AG04449 (cell line): ENCODE measurements around the gene TRIP13.

Source experiments
- CTCF ChIA-PET: fragments of 350-600 bp; formaldehyde crosslinking; extraction: SDS; loops from one replicate; lab custom pipeline; 2021; ENCODE audit warnings: antibody characterized with exemption; lab: Yijun Ruan, JAX
- POLR2A ChIA-PET: fragments of 400-600, 350-600 bp; formaldehyde crosslinking; extraction: SDS; loops from one replicate; lab custom pipeline; 2020; ENCODE audit warnings: antibody characterized with exemption, inconsistent platforms; lab: Yijun Ruan, JAX
- DNase-seq: peaks from one replicate; pipeline ENCODE4 v3.0.0-alpha.2; 2010; ENCODE audit warnings: low read depth, low spot score
- H3K4me3 ChIP-seq: 2 replicates; pipeline ENCODE4 v1.5.1; 2011; ENCODE audit warnings: low read depth, mild to moderate bottlenecking, control low read depth, low read length
- CTCF ChIP-seq: IDR thresholded peaks from one replicate; pipeline ENCODE4 v1.5.1; 2011; ENCODE audit warnings: mild to moderate bottlenecking, moderate library complexity, low read length, control low read depth, inconsistent platforms; ENCODE audit not compliant: insufficient read depth; ENCODE audit errors: missing control alignments

TRIP13 gene

DNA sequence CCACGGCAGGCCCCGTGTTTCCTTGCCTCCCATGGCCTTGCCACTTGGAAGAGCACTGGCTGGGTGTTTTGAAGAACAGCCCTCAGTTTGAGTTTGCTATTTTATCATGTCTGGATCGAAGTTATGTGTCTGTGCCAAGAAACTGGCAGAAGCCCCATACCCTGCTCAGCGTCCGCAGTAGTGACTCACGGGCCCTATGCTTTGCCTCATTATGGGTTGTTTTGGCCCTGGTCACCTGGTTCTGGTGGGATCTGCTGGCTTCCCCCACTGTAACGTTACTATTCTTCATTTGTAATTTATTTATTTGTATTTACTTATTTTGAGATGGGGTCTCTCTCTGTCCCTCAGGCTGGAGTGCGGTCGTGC lies 73.6 kb downstream of the TRIP13 start:
- CTCF ChIA-PET = interaction anchor here (1.0 kb wide), 1 partner anchor 10 kb away, joined by 3 read pairs; no protein-coding TSS in a partner anchor
- no peak overlapping the region for H3K4me3 ChIP-seq
- DNase-seq = no peak
- POLR2A ChIA-PET = no interaction called here
- no peak for TF ChIP-seq CTCF

- DNase-seq = no peak
- ChIA-PET CTCF (no interaction called here), POLR2A (no interaction called here)
- H3K4me3 ChIP-seq = no peak overlapping the region
- TF ChIP-seq CTCF = no peak
These were observed 74.3 kb downstream of the TRIP13 start for GRCh38 chr5:966941-967340.
